Bronchial epithelial cell (primary cell): Measurements from ENCODE around the gene HPCAL4. TPM values are rescaled to one million over a fixed set of nuclear protein-coding genes. Genes with fewer than 3 reads are reported as not detected.

Source experiments
- DNase-seq: peaks from one replicate; pipeline ENCODE4 v3.0.0-alpha.2; 2010; ENCODE audit warnings: low read depth
- FAIRE-seq: peaks from 2 replicates; lab custom pipeline; 2011; peaks lifted over from hg19 to GRCh38; lab: Jason Lieb, UNC
- H3K27me3 ChIP-seq: 2 replicates; pipeline ENCODE4 v1.5.1; 2011; ENCODE audit warnings: low read length; ENCODE audit not compliant: control insufficient read depth, insufficient read depth
- H3K36me3 ChIP-seq: 2 replicates; pipeline ENCODE4 v1.5.1; 2011; ENCODE audit warnings: low read length; ENCODE audit not compliant: control insufficient read depth, insufficient read depth
- H3K4me3 ChIP-seq: 2 replicates; pipeline ENCODE4 v1.5.1; 2011; ENCODE audit warnings: mild to moderate bottlenecking, low read depth, low read length, control low read depth
- CTCF ChIP-seq: IDR thresholded peaks from 2 replicates; pipeline ENCODE4 v1.5.1; 2011; ENCODE audit warnings: mild to moderate bottlenecking, moderate library complexity, low read length, control low read depth, inconsistent platforms; ENCODE audit not compliant: insufficient read depth, severe bottlenecking
- total RNA-seq: library from RNA; depleted of rRNA; stranded (reverse); fragments of >200 nt; gene quantifications from 2 replicates; pipeline ENCODE4 v1.2.1, GENCODE V29; 2014

Gene HPCAL4
- total RNA-seq, 1 donor from 2014 or later: under 0.01 TPM

DNA sequence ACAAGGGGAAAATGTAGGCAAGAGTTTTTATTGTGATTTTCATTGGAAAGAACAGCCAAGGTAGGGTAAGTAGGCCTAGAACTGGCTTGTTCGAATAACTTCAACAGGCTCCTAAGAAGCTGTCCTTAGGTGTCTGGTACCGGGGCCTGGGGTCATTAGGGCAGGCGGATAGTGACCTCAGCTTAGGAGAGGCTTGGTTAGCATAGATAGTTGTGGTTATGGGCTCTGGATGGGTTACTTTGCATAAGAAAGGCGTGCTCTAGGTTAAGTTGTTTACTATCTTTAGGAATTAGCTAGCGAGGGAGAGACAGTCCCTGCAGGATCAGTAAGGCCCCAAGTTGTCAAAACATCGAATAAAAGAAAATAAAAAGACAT, 20.7 kb upstream of the HPCAL4 start:
- Histone ChIP-seq H3K4me3 (no peak overlapping the region), H3K36me3 (no peaks in the 10 kb centered on the region), H3K27me3 (no peaks in the 10 kb centered on the region)
- FAIRE-seq (no peak), DNase-seq (no peak)
- TF ChIP-seq CTCF: no peak

DNA sequence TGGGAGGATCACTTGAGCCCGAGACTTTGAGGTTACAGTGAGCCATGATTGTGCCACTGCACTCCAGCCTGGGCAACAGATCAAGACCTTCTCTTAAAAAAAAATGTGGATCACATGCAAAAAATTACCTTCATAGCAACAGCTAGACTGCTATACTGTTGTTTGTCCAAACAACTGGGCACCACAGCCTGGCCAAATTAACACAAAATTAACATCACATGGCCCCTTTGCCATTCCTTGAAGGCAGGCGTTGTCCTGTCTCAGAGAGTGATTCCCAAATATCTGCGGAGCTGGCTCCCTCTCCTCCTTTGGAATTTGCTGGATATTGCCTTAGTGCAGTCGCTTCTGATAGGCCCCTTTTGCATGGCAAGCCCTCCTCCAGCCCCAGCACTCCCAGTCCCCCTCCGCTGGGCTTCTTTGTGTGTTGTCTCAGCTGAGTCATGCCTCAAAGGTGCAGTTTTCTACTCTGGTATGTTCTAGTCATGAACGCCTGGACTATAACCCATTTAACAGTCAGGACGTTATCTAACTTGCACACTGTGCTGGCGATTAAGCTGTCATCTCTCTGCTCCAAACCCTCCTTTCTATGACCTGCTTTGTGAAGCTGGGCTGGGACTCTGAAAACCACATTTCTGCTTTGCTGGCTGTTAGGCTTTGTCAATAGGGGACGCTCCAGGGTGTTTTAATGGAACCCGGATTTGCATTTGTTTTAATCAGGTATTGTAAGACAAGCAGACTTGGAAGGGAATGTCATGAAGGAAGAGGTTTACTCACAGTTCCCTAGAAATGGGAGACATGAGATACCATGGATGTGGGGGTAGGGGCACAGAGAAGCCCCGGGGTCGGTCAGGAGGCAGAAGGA, 20.1 kb upstream of the HPCAL4 start:
- H3K27me3 ChIP-seq: no peaks in the 10 kb centered on the region
- DNase-seq: no peak
- H3K36me3 ChIP-seq: no peaks in the 10 kb centered on the region
- FAIRE-seq: peak; percentile 76
- no peak for TF ChIP-seq CTCF
- H3K4me3 ChIP-seq: no peak overlapping the region

DNA sequence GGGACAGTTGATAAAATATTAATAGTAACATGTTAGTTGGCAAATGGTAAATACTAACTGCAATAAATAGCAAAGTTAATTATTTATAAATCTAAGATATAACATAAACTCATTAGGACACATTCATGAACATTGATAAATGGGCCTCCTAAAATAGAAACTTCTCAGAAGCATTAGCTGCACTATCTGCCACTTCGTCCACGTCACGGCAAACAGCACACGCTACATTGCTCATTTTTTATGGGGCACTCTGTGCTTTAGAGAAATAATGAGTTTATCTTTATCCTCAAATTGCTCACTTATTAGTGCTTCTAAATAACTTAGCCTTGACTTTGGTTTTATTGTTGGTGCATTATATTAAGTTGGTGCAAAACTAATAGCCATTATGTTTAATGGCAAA, 16.3 kb upstream of the HPCAL4 start:
- Histone ChIP-seq H3K4me3 (no peak overlapping the region), H3K27me3 (no peaks in the 10 kb centered on the region), H3K36me3 (no peaks in the 10 kb centered on the region)
- DNase-seq (no peak), FAIRE-seq (no peak)
- no peak for TF ChIP-seq CTCF

- FAIRE-seq (no peak), DNase-seq (no peak)
- Histone ChIP-seq H3K27me3 (no peaks in the 10 kb centered on the region), H3K4me3 (no peak overlapping the region), H3K36me3 (no peaks in the 10 kb centered on the region)
- TF ChIP-seq CTCF: no peak
These were observed 13.5 kb upstream of the HPCAL4 start for GRCh38 chr1:39704757-39705156.

DNA sequence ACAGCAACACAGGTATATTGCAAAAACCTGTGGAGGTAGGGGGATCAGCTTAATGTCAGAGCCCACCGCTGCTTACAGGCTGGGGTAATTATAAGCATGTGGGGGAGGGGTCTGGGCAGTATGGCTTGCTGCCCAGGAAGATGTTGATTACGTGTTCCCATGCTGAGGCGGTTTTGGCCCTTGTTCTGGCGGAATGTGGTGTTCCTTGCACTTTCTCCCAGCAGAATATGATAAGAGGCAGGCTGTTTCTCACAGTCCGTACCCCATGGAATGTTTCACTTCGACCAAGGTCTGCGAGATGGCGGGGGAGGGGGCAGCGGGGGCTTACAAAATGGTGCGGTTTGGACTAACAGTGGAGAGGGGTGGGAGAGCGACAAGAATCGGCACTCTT, 9.8 kb upstream of the HPCAL4 start:
- no peak for FAIRE-seq
- DNase-seq: peak; percentile 35

More for the DNA sequence above, 9.8 kb upstream of the HPCAL4 start:
- no peak for TF ChIP-seq CTCF
- peak overlapping the region; percentile 10 for H3K4me3 ChIP-seq
- H3K27me3 ChIP-seq: peaks cover 7% of the 10 kb centered on the region
- H3K36me3 ChIP-seq: no peaks in the 10 kb centered on the region
